HFF-Myc (cell line): Measurements from ENCODE around the gene PRDM15.

ENCODE experiments used
- DNase-seq: peaks from one replicate; pipeline ENCODE4 v3.0.0-alpha.2; 2011; ENCODE audit warnings: low read depth; ENCODE audit errors: extremely low read depth
- H3K4me3 ChIP-seq: replicated peaks from 2 replicates; pipeline ENCODE4 v1.5.1; 2011; ENCODE audit warnings: low read depth, mild to moderate bottlenecking, control low read depth, low read length
- CTCF ChIP-seq: IDR thresholded peaks from 2 replicates; pipeline ENCODE4 v1.5.1; 2012; ENCODE audit warnings: mild to moderate bottlenecking, low read depth, low read length, control low read depth; ENCODE audit errors: missing control alignments

PRDM15 gene

GRCh38 chr21:41900401-41900800 is 21.3 kb upstream of the PRDM15 start:
- H3K4me3 ChIP-seq = no peak overlapping the region
- DNase-seq = no peak
- no peak for TF ChIP-seq CTCF

GRCh38 chr21:41899426-41900202 is 20.5 kb upstream of the PRDM15 start:
- no peak for TF ChIP-seq CTCF
- H3K4me3 ChIP-seq = no peak overlapping the region
- no peak for DNase-seq

- no peak overlapping the region for H3K4me3 ChIP-seq
- no peak for DNase-seq
- no peak for TF ChIP-seq CTCF
Measured at GRCh38 chr21:41898998-41899397, 19.9 kb upstream of the PRDM15 start.

GRCh38 chr21:41897700-41898099 is 18.6 kb upstream of the PRDM15 start:
- no peak overlapping the region for H3K4me3 ChIP-seq
- no peak for TF ChIP-seq CTCF

GRCh38 chr21:41897047-41897669 is 18.0 kb upstream of the PRDM15 start:
- no peak for TF ChIP-seq CTCF
- H3K4me3 ChIP-seq = no peak overlapping the region
- no peak for DNase-seq

More at GRCh38 chr21:41897700-41898099, 18.6 kb upstream of the PRDM15 start:
- DNase-seq = no peak

- no peak overlapping the region for H3K4me3 ChIP-seq
- no peak for DNase-seq
- TF ChIP-seq CTCF = no peak
Measured at GRCh38 chr21:41895643-41896493, 16.7 kb upstream of the PRDM15 start.
